ENCODE data around the gene RPP14.
"Not testable (repeated sequence)": the region's sequence is repeated elsewhere in the genome, so short reads cannot be mapped to it uniquely, and the experiment has no call there.

RPP14 gene

DNA sequence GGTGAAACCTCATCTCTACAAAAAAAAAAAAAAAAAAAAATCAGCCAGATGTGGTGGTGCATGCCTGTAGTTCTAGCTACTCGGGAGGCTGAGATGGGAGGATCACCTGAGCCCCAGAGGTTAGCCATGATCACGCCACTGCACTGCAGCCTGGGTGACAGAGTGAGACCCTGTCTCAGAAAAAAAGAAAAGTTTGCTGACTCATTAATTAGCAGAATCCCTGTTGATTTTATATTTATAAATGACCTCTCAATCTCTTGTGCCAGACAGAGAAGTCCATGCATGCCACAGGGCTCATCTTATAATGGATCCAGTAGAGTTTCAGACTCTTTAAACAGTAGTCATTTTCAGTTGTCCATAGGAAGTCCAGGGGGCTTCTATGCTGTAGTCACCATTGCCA, 35.6 kb upstream of the RPP14 start:
- Histone ChIP-seq H3K36me3 (ENCODE audit: control insufficient read depth in 1 of 2, insufficient read depth in 2 of 2, low read length in 2 of 2) (peaks cover 16 to 51% of the 10 kb centered on the region in 2 donors), H3K9me3 (ENCODE audit: control insufficient read depth in 1 of 2, low read length in 2 of 2) (no peaks in the 10 kb centered on the region), H3K9ac (ENCODE audit: low read depth in 1 of 2, low read length in 2 of 2) (no peak overlapping the region), H3K27ac (ENCODE audit: low read depth, low read length) (no peak overlapping the region), H3K27me3 (ENCODE audit: control insufficient read depth in 1 of 2, insufficient read depth in 2 of 2, low read length in 2 of 2) (no peaks in the 10 kb centered on the region), H3K4me3 (ENCODE audit: low read depth in 1 of 2, low read length in 2 of 2) (no peak overlapping the region), H3K4me1 (ENCODE audit: control insufficient read depth in 1 of 2, insufficient read depth in 2 of 2, low read length in 2 of 2) (peaks cover 0 to 5% of the 10 kb centered on the region in 2 donors)

DNA sequence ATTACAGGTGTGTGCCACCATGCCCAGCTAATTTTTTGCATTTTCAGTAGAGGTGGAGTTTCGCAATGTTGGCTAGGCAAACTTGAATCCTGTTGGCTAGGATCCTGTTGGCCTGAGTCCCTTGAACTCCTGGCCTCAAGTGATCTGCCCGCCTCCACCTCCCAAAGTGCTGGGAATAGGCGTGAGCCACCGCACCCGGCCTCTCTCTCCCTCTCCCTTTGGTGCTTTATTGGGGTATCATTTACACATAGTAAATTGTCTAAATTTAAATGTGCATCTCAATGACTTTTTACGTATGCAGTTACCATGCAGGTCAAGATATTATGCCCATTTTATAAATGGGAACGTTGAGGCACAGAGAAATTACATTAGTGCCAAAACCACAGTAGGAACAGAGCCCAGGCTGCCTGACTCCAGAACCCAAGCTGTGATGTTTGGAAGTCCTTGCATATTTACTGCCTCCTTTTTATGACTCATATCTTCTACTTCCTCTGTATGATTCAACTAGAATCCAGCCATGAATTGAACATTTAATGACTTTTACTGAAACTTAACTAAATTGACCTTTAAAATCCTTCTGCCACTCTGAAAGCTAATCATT, 34.0 kb upstream of the RPP14 start:
- Histone ChIP-seq H3K4me3 (ENCODE audit: low read depth in 1 of 2, low read length in 2 of 2) (no peak overlapping the region), H3K27me3 (ENCODE audit: control insufficient read depth in 1 of 2, insufficient read depth in 2 of 2, low read length in 2 of 2) (no peaks in the 10 kb centered on the region), H3K9ac (ENCODE audit: low read depth in 1 of 2, low read length in 2 of 2) (no peak overlapping the region), H3K36me3 (ENCODE audit: control insufficient read depth in 1 of 2, insufficient read depth in 2 of 2, low read length in 2 of 2) (peaks cover 14 to 49% of the 10 kb centered on the region in 2 donors), H3K27ac (ENCODE audit: low read depth, low read length) (no peak overlapping the region), H3K9me3 (ENCODE audit: control insufficient read depth in 1 of 2, low read length in 2 of 2) (no peaks in the 10 kb centered on the region), H3K4me1 (ENCODE audit: control insufficient read depth in 1 of 2, insufficient read depth in 2 of 2, low read length in 2 of 2) (no peaks in the 10 kb centered on the region)

DNA sequence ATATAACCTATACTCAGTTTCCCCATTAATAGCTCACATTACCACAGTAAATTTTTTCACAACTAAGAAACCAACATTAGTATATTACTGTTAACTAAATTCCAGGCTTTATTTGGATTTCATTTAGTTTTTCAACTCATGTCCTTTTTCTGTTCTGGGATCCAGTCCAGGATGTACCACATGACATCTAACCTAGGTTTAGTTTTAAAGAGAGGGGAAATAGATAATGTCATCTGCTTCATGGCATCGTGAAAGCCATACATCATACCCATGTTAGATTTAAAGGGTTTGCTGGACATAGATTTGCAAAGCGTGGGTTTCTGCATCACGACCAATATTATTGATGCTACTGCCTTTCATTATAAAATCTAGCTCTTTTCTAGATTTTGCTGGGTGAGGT, 33.2 kb upstream of the RPP14 start:
- Histone ChIP-seq H3K36me3 (ENCODE audit: control insufficient read depth in 1 of 2, insufficient read depth in 2 of 2, low read length in 2 of 2) (peaks cover 12 to 45% of the 10 kb centered on the region in 2 donors), H3K9ac (ENCODE audit: low read depth in 1 of 2, low read length in 2 of 2) (no peak overlapping the region), H3K4me3 (ENCODE audit: low read depth in 1 of 2, low read length in 2 of 2) (no peak overlapping the region), H3K9me3 (ENCODE audit: control insufficient read depth in 1 of 2, low read length in 2 of 2) (no peaks in the 10 kb centered on the region), H3K27ac (ENCODE audit: low read depth, low read length) (no peak overlapping the region), H3K4me1 (ENCODE audit: control insufficient read depth in 1 of 2, insufficient read depth in 2 of 2, low read length in 2 of 2) (no peaks in the 10 kb centered on the region), H3K27me3 (ENCODE audit: control insufficient read depth in 1 of 2, insufficient read depth in 2 of 2, low read length in 2 of 2) (no peaks in the 10 kb centered on the region)

DNA sequence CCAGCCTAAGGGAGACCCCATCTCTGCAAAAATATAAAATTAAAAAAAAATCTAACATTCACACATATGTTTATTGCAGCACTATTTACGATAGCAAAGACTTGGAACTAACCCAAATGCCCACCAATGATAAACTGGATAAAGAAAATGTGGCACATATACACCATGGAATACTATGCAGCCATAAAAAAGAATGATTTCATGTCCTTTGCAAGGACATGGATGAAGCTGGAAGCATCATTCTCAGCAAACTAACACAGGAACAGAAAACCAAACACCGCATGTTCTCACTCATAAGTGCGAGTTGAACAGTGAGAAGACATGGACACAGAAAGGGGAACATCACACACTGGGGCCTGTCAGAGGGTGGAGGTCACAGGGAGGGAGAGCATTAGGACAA, 32.7 kb upstream of the RPP14 start:
- not testable (repeated sequence) for H3K4me3 ChIP-seq (ENCODE audit: low read depth in 1 of 2, low read length in 2 of 2); H3K9me3 ChIP-seq (ENCODE audit: control insufficient read depth in 1 of 2, low read length in 2 of 2); H3K27me3 ChIP-seq (ENCODE audit: control insufficient read depth in 1 of 2, insufficient read depth in 2 of 2, low read length in 2 of 2); H3K4me1 ChIP-seq (ENCODE audit: control insufficient read depth in 1 of 2, insufficient read depth in 2 of 2, low read length in 2 of 2); H3K27ac ChIP-seq (ENCODE audit: low read depth, low read length); H3K9ac ChIP-seq (ENCODE audit: low read depth in 1 of 2, low read length in 2 of 2)
- H3K36me3 ChIP-seq (ENCODE audit: control insufficient read depth in 1 of 2, insufficient read depth in 2 of 2, low read length in 2 of 2) = peaks cover 12 to 40% of the 10 kb centered on the region in 2 donors

DNA sequence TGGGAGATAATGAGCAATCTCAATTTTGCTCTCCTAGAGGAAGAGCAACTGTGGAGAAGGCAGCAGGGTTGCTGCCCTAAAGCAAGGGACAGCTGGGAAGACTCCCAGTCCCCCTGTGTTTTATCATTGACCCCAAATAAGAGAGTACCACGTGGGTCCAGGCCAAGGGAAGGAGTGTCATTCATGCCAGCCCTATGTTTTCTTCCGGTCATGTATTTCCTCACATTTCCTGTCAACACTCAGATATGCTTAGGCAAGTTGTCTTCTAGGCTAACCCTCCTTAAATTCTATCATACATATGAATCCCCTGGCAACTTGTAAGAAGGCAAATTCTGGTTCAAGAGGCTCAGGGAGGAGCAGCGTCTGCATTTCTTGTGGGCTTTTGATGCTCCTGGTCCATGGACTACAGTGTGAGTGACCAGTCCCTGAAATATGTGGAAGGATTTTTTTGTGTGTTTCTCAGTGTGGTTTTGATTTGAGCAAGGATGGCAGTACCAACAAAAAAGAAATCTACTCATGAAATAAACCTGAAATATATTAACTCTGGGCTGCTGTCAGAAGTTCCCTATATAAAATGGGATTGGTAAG, 31.9 kb upstream of the RPP14 start:
- no peak overlapping the region for H3K27ac ChIP-seq (ENCODE audit: low read depth, low read length)
- peaks cover 7 to 32% of the 10 kb centered on the region in 2 donors for H3K36me3 ChIP-seq (ENCODE audit: control insufficient read depth in 1 of 2, insufficient read depth in 2 of 2, low read length in 2 of 2)
- no peak overlapping the region for H3K9ac ChIP-seq (ENCODE audit: low read depth in 1 of 2, low read length in 2 of 2)
- no peaks in the 10 kb centered on the region for H3K27me3 ChIP-seq (ENCODE audit: control insufficient read depth in 1 of 2, insufficient read depth in 2 of 2, low read length in 2 of 2)
- no peak overlapping the region for H3K4me3 ChIP-seq (ENCODE audit: low read depth in 1 of 2, low read length in 2 of 2)
- H3K4me1 ChIP-seq (ENCODE audit: control insufficient read depth in 1 of 2, insufficient read depth in 2 of 2, low read length in 2 of 2) = no peaks in the 10 kb centered on the region
- no peaks in the 10 kb centered on the region for H3K9me3 ChIP-seq (ENCODE audit: control insufficient read depth in 1 of 2, low read length in 2 of 2)

DNA sequence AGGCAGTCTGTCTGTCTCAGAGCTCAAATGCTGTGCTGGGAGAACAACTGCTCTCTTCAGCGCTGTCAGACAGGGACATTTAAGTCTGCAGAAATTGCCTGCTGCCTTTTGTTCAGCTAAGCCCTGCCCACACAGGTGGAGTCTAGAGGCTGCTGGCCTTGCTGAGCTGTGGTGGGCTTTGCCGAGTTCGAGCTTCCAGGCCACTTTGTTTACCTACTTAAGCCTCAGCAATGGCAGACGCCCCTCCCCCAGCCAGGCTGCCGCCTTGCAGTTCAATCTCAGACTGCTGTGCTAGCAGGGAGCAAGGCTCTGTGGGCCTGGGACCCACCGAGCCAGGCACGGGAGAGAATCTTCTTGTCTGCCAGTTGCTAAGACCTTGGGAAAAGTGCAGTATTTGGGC, 25.0 kb upstream of the RPP14 start:
- no peak overlapping the region for H3K4me3 ChIP-seq (ENCODE audit: low read depth in 1 of 2, low read length in 2 of 2)
- peaks cover 0 to 35% of the 10 kb centered on the region in 2 donors for H3K36me3 ChIP-seq (ENCODE audit: control insufficient read depth in 1 of 2, insufficient read depth in 2 of 2, low read length in 2 of 2)
- no peak overlapping the region for H3K27ac ChIP-seq (ENCODE audit: low read depth, low read length)
- no peak overlapping the region for H3K9ac ChIP-seq (ENCODE audit: low read depth in 1 of 2, low read length in 2 of 2)
- no peaks in the 10 kb centered on the region for H3K27me3 ChIP-seq (ENCODE audit: control insufficient read depth in 1 of 2, insufficient read depth in 2 of 2, low read length in 2 of 2)
- no peaks in the 10 kb centered on the region for H3K4me1 ChIP-seq (ENCODE audit: control insufficient read depth in 1 of 2, insufficient read depth in 2 of 2, low read length in 2 of 2)
- no peaks in the 10 kb centered on the region for H3K9me3 ChIP-seq (ENCODE audit: control insufficient read depth in 1 of 2, low read length in 2 of 2)

DNA sequence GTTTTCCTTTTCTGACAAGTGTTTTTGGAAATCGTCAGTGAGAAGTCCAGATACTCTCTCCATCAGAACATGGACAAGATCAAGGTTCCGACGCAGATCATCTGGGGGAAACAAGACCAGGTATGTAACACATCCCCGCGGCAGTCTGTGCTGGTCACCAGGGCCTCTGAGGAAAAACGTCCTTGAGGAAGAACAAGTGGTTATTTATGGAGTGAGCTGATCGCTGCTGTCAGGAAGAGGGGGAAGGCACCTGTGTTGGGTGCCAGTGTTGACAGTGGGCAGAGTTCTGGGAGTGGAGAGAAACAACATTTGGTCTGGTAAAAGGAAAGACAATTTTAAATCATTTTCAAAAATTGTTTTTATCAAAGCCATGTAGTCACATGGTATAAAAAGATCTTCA, 20.7 kb upstream of the RPP14 start:
- Histone ChIP-seq H3K36me3 (ENCODE audit: control insufficient read depth in 1 of 2, insufficient read depth in 2 of 2, low read length in 2 of 2) (peaks cover 7 to 59% of the 10 kb centered on the region in 2 donors), H3K9ac (ENCODE audit: low read depth in 1 of 2, low read length in 2 of 2) (no peak overlapping the region)

DNA sequence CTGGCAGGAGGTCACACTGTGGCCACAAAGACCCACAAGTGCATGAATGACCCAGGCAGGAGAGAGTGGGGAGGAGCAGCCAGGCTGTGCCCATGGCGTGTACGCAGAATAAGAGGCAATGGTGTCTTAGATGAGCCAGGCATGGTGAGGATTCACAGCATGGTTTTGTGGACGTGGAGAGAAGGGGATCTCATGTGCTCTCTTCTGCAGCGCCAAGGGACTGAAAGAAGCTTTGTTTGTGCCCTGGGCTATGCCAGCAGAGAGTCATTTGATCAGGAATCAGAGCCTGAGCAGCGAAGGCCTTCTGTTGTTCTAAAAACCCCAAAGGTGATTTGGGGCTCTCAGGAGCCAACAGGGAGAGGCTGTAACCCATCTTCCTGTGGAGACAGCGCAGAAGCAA, 18.7 kb upstream of the RPP14 start:
- Histone ChIP-seq H3K4me3 (ENCODE audit: low read depth in 1 of 2, low read length in 2 of 2) (no peak overlapping the region), H3K36me3 (ENCODE audit: control insufficient read depth in 1 of 2, insufficient read depth in 2 of 2, low read length in 2 of 2) (peaks cover 7 to 46% of the 10 kb centered on the region in 2 donors), H3K4me1 (ENCODE audit: control insufficient read depth in 1 of 2, insufficient read depth in 2 of 2, low read length in 2 of 2) (no peaks in the 10 kb centered on the region), H3K27ac (ENCODE audit: low read depth, low read length) (no peak overlapping the region), H3K9me3 (ENCODE audit: control insufficient read depth in 1 of 2, low read length in 2 of 2) (no peaks in the 10 kb centered on the region), H3K9ac (ENCODE audit: low read depth in 1 of 2, low read length in 2 of 2) (no peak overlapping the region), H3K27me3 (ENCODE audit: control insufficient read depth in 1 of 2, insufficient read depth in 2 of 2, low read length in 2 of 2) (no peaks in the 10 kb centered on the region)

More for the DNA sequence above, 20.7 kb upstream of the RPP14 start:
- H3K4me1 ChIP-seq (ENCODE audit: control insufficient read depth in 1 of 2, insufficient read depth in 2 of 2, low read length in 2 of 2) = no peaks in the 10 kb centered on the region
- H3K9me3 ChIP-seq (ENCODE audit: control insufficient read depth in 1 of 2, low read length in 2 of 2) = no peaks in the 10 kb centered on the region
- no peak overlapping the region for H3K27ac ChIP-seq (ENCODE audit: low read depth, low read length)
- no peaks in the 10 kb centered on the region for H3K27me3 ChIP-seq (ENCODE audit: control insufficient read depth in 1 of 2, insufficient read depth in 2 of 2, low read length in 2 of 2)
- no peak overlapping the region for H3K4me3 ChIP-seq (ENCODE audit: low read depth in 1 of 2, low read length in 2 of 2)

DNA sequence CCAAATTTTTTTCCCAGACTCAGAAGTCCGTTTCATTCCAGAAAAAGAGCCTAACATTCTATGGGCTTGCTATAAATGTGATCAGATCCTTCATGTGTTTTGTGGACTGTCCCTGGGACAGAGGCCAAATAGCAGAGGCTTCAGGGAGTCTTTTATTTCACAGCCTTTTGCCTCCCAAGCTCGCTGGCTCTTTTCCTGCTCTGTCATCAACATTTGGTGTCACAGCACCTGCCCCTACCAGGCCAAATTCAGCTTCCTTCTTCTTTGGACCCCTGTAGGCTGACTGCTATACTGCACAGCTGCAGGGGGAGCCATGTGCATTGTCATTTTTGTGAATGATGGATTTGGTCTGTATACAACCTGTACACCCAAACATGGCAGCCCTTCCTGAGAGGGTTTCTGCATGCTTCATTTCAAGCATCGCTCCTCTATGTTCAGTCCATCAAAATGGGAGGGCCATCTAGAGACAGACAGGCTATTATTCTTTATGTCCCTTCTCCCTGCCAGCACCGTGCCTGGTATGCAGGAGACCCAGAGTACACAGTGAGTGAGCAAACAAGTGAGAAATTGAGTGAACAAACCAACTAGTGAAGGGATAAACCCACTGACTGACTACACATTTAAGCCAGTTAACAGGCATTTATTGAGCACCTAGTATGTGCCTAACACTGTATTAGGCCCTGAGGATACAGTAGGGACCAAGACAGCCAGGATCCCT, 17.9 kb upstream of the RPP14 start:
- Histone ChIP-seq H3K4me1 (ENCODE audit: control insufficient read depth in 1 of 2, insufficient read depth in 2 of 2, low read length in 2 of 2) (no peaks in the 10 kb centered on the region), H3K9ac (ENCODE audit: low read depth in 1 of 2, low read length in 2 of 2) (no peak overlapping the region), H3K4me3 (ENCODE audit: low read depth in 1 of 2, low read length in 2 of 2) (no peak overlapping the region), H3K9me3 (ENCODE audit: control insufficient read depth in 1 of 2, low read length in 2 of 2) (no peaks in the 10 kb centered on the region), H3K36me3 (ENCODE audit: control insufficient read depth in 1 of 2, insufficient read depth in 2 of 2, low read length in 2 of 2) (peaks cover 7 to 44% of the 10 kb centered on the region in 2 donors), H3K27me3 (ENCODE audit: control insufficient read depth in 1 of 2, insufficient read depth in 2 of 2, low read length in 2 of 2) (no peaks in the 10 kb centered on the region), H3K27ac (ENCODE audit: low read depth, low read length) (no peak overlapping the region)

DNA sequence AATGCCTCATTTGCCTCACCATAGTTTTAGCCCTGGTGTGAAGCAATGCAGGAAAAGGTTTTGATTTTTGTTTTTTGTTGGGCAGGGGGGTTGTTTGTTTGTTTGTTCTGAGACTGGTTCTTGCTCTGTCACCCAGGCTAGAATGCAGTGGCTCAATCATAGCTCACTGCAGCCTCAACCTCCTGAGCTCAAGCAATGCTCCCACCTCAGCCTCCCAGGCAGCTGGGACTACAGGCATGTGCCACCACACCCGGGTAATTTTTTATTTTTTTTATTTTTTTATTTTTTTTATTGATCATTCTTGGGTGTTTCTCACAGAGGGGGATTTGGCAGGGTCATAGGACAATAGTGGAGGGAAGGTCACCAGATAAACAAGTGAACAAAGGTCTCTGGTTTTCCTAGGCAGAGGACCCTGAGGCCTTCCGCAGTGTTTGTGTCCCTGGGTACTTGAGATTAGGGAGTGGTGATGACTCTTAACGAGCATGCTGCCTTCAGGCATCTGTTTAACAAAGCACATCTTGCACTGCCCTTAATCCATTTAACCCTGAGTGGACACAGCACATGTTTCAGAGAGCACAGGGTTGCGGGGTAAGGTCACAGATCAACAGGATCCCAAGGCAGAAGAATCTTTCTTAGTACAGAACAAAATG, 17.0 kb upstream of the RPP14 start:
- H3K4me3 ChIP-seq (ENCODE audit: low read depth in 1 of 2, low read length in 2 of 2); H3K4me1 ChIP-seq (ENCODE audit: control insufficient read depth in 1 of 2, insufficient read depth in 2 of 2, low read length in 2 of 2); H3K27me3 ChIP-seq (ENCODE audit: control insufficient read depth in 1 of 2, insufficient read depth in 2 of 2, low read length in 2 of 2); H3K9ac ChIP-seq (ENCODE audit: low read depth in 1 of 2, low read length in 2 of 2); H3K9me3 ChIP-seq (ENCODE audit: control insufficient read depth in 1 of 2, low read length in 2 of 2); H3K27ac ChIP-seq (ENCODE audit: low read depth, low read length): not testable (repeated sequence)
- peaks cover 7 to 44% of the 10 kb centered on the region in 2 donors for H3K36me3 ChIP-seq (ENCODE audit: control insufficient read depth in 1 of 2, insufficient read depth in 2 of 2, low read length in 2 of 2)

All from duodenal mucosa (tissue), 2 donors.